CD1c-positive myeloid dendritic cell (primary cell): ENCODE measurements around the gene ZFP64.
"Not testable (repeated sequence)": the region's sequence is repeated elsewhere in the genome, so short reads cannot be mapped to it uniquely, and the experiment has no call there.

ENCODE experiments used
- DNase-seq: peaks from one replicate; pipeline ENCODE4 v3.0.0-alpha.2; 2016; ENCODE audit errors: extremely low spot score

ZFP64 gene

DNA sequence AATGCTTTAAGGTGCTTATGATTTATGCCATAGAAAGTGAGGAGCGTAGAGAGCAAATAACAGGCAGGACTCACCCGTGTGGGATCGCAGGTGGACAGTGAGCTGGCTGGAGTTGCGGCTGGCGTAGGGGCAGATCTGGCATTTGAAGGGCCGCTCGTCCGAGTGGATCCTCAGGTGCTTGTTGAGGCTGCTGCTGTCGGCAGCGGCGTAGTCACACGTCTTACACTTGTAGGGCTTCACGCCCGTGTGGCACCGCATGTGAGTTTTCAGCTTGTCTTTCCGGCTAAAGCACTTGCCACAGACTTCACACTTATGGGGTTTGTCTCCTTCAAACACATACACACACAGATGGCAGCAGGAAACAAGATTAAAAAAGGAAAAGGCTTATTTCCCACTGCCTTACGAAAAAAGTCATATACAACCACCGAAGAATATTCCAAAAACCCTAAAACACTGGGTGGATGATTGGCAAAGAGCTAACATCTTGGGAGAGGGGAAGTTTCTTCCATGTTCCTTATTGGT lies 31.5 kb downstream of the ZFP64 start:
- no peak for DNase-seq

DNA sequence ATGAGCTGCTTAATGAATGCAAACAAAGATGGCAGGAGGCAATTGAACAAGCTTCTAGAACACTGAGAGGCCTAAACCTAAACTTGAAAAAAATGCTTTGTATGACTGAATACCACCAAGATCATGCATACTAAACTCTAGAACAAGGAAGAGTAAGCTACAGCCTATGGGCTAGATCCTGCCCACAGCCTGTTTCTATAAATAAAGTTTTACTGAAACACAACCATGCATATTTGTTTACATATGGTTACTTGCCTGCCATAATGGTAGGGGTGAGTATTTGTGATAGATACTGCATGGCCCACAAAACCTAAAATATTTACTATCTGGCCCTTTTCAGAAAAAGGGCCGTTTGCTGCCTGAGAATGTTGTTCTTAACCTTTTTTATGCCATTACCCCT lies 37.0 kb downstream of the ZFP64 start:
- DNase-seq = no peak

DNA sequence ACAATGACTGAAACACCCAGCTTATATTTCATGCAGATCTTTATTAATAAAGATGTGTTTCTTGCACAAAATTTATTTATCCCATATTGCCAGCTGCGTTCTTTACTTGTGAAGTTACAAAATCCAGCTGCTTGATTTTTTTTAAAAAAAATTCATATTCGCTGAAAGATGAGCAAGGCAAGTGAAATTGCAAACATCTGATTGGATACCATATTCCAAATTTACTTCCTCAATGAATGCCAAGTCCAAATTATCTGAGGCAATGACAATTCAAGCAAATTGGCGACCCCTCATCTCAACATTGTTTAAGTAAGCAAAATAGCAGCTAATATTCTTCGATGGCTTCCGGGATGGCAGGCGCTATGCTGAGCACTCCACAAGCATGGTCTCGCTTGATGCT lies 37.7 kb downstream of the ZFP64 start:
- DNase-seq = no peak

DNA sequence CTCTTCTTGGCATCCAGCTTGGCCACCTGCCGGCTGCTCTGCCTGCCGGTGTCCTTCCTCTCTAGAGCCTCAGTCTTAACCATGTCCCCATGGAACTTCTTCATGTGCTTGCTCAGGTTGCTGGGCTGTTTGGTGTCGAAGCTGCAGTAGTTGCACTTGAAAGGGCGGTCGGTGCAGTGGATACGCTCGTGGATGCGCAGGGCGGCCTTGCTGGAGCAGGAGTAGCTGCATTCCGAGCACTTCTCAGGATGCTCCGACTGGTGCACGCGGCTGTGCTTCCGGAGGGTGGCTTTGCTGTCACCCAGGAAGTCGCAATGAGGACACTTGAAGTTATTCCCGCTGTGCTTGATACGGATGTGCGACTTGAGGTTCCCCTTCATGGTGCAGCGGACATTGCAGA lies 38.7 kb downstream of the ZFP64 start:
- no peak for DNase-seq

DNA sequence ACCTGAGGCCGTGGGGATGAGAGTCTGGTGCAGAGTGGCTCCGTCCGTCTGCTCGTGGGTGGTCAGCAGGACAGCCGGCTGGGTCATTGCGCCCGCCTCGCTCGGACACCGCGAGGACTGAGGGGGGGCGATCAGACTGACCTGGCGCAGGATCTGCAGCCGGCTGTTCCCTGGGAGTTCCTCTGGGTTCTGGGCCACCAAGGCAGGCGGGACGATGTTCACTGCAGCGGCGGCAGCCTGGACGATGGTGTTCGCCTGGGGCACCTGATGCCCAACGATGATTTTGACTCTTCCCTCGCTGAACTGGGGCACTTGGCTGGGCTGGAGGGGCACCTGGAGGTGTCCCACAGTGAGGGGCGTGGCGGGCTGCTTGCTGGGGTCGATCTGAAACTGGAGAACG lies 39.2 kb downstream of the ZFP64 start:
- DNase-seq = no peak

DNA sequence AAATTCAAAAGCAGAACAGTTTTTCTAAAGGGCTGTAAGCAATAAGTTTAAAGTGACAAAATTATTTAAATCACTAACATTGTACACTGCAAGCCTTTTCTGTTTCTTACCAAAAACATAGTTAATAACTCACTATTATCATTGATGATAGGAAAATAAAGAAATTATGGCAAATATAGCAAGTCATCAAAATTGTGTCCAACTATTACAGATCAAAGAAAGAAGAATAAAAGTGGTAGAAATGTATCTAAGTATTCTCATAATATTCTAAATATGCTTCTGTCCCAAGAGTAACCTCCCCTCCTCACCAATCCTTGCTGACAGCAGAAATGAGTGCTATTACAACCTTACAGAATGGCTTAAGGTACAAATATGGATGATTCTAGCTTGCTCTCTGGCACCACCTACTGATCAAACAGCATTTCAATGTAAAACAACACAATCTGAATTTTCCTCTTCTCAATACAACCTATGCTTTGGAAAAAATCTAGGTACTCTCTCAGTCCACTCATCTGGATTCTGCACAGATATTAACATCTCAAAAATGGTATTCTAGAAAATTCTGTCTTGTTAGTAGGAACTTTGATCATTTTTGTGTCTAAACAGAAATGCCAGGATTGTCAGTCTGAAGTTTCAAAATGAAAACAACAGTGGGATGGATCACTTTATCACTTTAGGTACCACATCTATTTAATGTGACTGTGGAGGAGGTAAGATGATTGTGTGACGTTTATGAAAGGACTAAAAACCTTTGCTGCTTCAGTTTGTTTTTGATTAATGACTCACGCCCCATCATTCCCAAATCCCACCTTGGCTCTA lies 40.9 kb downstream of the ZFP64 start:
- peak; percentile 51 for DNase-seq

DNA sequence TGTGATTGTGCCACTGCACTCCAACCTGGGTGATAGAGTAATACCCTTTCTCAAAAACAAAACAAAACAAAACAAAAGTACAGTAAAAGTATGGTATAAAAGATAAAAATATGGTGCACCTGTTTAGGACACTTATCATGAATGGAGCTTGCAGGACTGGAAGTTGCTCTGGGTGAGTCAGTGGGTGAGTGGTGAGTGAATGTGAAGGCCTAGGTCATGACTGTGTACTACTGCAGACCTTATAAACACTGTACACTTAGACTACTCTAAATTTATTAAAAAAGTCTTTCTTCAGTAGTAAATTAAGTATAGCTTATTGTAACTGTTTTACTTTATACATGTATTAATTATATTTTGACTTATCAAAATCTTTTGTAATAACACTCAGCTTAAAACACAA lies 46.0 kb downstream of the ZFP64 start:
- DNase-seq = no peak

DNA sequence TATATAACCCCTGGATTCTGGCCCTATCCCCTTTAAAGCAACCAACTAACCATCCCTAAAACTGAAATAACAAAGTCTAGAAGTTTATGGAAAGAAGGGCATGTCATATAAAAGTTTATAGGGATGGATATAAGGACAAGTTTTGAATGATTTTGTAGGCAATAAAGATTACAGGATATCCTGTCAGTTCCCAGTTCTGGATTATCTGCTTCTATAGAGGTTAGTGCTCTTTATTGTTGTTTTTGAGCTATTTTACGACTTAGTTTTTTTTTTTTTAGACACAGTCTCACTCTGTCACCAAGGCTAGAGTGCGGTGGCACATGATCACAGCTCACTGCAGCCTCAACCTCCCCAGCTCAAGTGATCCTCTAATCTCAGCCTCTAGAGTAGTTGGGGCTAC lies 48.3 kb downstream of the ZFP64 start:
- DNase-seq = no peak

DNA sequence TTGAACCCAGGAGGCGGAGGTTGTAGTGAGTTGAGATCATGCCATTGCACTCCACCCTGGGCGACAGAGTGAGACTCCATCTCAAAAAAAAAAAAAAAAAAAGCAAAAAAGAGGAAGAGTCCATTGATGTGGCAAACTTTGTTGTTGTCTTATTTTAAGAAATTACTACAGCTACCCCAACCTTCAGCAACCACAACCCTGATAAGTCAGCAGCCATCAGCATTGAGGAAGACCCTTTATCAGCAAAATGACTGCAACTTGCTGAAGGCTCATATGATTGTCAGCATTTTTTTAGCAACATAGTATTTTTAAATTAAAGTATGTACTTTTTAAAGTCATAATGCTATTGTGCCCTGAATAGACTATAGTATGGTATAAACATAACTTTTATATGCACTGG lies 48.8 kb downstream of the ZFP64 start:
- no peak for DNase-seq

DNA sequence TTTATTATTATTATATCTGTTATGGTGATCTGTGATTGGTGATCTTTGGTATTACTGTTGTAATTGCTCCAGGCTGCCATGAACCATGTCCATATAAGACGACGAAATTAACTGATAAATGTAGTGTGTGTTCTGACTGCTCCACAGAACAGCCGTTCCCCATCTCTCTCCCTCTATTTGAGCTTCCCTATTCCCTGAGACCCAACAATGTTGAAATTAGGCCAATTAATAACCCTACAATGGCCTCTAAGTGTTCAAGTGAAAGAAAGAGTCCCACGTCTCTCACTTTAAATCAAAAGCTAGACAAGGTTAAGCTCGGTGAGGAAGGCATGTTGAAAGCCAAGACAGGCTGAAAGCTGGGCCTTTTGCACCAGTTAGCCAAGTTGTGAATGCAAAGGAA lies 51.6 kb downstream of the ZFP64 start:
- no peak for DNase-seq

DNA sequence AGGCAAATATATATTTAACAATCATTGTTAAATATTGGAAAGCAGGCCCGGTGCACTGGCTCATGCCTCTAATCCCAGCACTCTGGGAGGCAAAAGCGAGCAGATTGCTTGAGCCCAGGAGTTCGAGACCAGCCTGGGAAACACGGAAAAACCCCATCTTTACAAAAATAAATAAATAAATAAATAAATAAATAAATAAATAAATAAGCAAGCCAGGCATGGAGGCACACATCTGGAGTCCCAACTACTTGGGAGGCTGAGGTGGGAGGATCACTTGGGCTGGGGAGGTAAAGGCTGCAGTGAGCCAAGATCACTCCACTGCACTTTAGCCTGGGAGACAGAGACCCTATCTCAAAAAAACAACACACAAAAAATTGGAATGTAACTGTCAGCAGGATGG lies 53.7 kb downstream of the ZFP64 start:
- no peak for DNase-seq

DNA sequence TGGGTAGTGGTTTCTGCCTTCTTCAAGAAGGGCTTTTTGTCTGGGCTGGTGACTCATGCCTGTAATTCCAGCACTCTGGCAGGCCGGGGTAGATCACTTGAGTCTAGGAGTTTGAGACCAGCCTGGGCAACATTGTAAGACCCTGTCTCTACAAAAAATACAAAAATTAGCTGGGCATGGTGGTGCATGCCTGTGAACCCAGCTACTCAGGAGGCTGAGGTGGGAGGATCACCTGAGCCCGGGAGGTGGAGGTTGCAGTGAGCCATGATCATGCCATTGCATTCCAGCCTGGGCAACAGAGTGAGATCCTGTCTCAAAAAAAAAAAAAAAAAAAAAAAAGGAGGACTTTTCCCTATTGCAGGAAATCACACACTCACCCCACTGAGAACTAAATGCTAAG lies 57.9 kb downstream of the ZFP64 start:
- DNase-seq = not testable (repeated sequence)

DNA sequence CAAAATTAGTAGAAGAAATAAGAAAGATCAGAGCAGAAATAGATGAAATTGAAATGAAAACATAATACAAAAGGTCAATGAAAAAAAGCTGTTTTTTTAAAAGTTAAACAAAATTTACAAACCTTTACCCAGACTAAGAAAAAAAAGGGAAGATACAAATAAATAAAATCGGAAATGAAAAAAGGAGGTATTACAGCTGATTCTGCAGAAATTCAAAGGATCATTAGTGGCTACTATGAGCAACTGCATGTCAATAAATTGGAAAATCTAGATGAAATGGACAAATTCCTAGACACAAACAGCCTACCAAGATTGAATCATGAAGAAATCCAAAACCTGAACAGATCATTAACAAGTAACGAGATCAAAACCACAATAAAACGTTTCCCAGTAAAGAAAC lies 59.2 kb downstream of the ZFP64 start:
- DNase-seq = no peak

DNA sequence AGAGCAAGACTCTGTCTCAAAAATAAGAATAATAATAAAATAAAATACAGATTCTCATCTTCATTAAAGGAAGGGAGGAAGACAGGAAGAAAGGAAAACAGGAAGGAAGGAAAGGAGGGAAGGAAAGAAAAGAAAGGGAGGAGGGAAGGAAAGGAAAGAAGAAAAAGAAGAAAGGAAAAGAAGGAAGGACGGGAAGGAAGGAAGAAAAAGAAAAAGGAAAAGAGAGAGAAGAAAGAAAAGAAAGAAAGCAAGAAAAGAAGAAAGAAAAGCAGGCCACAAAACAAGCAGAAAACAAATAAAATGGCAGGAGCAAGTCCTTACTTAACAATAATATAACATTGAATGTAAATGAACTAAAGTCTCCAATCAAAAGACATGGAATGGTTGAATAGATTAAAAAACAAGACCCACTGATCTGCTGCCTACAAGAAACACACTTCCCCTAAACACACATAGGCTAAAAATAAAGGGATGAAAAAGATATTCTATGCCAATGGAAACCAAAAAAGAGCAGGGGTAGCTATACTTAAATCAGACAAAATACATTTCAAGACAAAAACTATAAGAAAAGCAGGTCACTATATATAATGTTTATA lies 60.4 kb downstream of the ZFP64 start:
- no peak for DNase-seq

DNA sequence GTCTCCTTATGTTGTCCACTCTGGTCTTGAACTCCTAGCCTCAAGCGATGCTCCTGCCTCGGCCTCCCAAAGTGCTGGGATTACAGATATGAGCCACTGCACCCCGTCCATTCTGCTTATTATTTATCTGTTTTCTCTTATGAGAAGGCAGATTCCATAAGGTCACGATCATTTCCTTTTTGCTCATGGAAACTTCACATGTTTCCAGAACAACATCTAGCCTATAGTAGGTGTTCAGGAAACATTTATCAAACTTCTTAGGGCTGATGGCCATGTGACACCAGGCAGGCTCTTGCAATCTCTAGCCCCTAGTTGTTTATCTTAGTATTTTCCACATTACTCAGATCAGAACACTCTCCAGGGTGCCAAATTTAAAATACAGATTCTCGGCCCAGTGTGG lies 61.2 kb downstream of the ZFP64 start:
- no peak for DNase-seq

DNA sequence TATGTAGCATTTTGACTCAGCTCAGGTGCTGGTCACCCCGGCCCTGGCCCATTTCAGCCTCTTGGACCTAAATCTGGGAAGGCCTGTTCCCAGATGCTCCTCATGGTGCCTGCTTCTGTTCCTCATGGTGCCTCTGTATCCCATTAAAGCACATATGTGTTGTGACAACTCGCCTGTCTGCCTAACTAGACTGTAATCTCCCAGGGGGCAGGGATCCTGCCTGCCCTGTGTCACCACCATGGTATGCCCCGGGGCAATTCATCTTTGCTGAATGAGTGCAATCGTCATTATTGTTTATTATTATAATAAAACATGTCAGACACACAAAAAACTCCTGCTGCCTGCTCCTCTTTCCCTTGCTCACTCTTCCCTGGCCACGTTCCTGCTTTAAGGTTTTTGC lies 62.0 kb downstream of the ZFP64 start:
- no peak for DNase-seq

DNA sequence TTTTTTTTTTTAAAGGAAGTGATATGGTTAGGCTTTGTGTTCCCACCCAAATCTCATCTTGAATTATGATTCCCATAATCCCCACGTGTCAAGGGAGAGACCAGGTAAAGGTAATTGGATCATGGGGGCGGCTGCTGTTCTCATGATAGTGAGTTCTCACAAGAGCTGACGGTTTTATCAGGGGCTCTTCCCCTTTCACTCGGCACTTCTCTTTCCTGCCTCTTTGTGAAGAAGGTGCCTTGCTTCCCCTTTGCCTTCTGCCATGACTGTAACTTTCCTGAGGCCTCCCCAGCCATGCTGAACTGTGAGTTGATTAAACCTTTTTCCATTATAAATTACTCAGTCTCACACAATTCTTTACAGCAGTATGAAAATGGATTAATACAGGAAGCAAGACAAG lies 64.3 kb downstream of the ZFP64 start:
- DNase-seq = peak; percentile 69

DNA sequence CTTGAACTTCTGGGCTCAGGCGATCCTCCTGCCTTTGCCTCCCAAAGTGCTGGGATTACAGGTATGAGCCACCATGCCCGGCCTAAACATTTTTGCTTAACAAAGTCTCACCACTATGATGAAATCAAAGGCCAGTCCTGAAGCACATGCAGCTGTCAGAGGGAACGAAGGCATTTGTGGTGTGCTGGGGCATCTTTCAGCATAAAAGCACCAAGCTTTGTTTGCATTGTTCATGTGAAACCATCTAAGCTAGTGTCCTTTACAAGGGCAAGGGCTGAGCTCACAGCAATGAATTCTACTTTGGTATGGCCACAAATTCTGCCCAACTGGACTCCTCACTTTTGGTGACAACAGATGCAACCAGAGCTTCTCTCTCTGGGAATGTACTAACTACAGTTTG lies 66.8 kb downstream of the ZFP64 start:
- DNase-seq = no peak

DNA sequence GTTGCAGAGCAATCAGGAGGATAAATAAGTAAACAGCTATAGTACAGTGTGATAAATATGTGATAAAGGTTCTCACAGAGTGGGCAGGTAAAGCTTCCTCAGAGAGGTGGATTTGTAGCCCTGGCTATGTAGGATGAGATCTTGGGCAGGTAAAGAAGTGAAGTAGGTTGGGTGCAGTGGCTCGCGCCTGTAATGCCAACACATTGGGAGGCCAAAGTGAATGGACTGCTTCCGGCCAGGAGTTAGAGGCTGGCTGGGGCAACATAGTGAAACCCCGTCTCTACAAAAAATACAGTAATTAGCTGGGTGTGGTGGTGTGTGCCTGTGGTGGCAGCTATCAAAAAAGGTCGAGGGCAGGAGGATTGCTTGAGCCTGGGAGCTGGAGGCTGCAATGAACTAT lies 72.9 kb downstream of the ZFP64 start:
- no peak for DNase-seq

DNA sequence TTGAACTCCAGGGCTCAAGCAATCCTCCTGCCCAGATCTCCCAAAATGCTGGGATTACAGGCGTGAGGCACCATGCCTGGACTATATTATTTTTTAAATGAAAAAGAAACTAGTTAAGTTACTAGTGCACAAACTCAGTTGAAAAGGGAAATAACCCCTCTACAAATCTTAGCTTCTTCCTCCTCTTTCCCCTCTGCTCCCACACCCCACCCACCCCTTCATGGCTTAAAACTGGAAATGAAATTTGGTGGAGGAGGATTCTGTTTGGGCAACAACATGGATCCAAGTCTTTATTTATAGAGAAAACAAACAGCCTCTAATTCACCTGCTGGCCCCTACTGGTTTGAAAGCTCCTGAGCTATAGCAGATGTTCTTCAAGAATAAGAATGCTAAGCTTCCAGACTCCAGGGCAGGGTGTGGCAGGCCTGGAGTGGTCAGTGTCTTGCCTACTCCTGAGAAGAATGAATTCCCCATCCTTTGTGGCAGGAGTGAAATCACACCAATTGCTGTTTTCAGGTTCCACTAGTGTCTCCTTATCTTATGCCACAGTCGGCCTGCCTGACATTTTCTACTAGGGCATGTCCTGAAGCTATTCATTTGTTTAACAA lies 73.5 kb downstream of the ZFP64 start:
- DNase-seq = peak; percentile 61

DNA sequence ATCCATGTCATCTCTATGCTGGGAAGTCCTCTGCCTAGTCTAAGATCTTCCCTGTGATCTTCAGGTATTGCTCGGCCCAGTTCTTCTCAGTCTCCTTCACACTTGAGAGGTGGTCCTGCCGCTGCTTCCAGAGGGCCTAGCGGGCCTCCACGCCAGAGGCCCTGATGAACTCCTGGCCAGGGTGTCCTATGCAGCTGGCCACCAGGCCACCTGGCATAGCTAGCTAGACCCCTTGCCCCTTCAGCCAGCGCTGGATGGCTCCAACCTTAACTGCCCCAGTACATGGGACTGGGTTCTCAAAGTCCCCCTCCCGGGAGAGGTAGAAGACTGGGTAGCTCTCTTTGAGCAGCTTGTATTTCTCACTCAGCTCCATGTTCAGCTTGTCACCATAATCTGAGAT lies 81.1 kb downstream of the ZFP64 start:
- no peak for DNase-seq

DNA sequence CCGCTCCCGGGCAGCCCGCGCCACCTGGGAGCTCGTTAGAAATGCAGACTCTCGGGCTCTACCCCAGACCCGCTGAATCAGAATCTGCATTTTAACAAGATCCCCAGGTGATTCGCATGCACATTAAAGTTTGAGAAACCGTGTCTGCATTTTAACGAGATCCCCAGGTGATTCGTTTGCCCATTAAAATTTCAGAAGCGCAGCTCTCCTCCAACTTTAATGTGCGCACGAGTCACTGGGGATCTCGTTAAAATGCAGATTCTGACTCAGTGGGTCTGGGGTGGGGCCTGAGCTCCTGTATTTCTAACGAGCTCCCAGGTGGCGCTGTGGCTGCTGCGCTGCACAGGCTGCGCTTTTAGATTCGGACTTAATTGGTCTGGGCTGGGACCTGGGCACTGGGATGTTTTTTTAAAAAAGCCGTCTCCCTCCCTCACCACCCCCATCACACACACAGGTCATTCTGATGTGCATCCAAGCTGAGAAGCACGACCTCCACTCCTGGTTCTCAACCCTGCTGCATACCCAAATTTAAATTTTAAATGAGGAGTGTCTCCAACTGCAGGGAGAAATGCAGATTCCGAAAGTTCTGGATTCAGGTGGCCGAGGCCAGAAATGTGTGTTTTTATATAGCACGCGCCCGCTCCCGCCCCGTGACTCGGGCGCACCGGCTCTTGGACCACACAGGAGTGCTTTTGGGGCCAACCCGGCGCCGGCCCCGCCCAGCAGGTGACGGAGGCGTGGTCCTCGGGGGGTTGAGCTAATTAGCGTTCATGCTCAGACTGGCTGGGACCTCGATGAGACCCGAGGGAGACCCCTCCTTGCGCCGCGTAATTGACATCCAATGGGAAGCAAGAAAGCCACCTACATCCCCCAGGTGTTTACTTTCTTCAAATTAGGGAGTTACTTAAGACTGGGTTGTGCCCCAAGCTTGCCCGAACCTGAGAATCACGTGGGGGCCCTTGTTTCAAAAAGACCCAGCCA lies 85.8 kb downstream of the ZFP64 start:
- no peak for DNase-seq
